SK-N-SH (cell line): Measurements from ENCODE around the gene PTBP2. TPM values are rescaled to one million over a fixed set of nuclear protein-coding genes. Genes with fewer than 3 reads are reported as not detected.

Experiments
- CTCF ChIA-PET: fragments of 300-600, 350-600 bp; formaldehyde crosslinking; extraction: SDS; loops from one replicate; lab custom pipeline; 2021; lab: Yijun Ruan, JAX
- POLR2A ChIA-PET: fragments of 350-600 bp; sonication (Branson Sonifier 250); formaldehyde crosslinking; extraction: SDS; loops from one replicate; lab custom pipeline; 2020; ENCODE audit warnings: antibody characterized with exemption, inconsistent platforms; lab: Yijun Ruan, JAX
- DNase-seq: peaks from one replicate; pipeline ENCODE4 v3.0.0; 2012
- H2AFZ ChIP-seq: fragments of 200-600 bp; sonication (generic); 2 replicates; pipeline ENCODE4 v1.8.1; 2016; ENCODE audit warnings: antibody characterized with exemption, mild to moderate bottlenecking, low read depth
- H3F3A ChIP-seq: fragments of 200-600 bp; sonication (generic); replicated peaks from 2 replicates; pipeline ENCODE3; 2016; ENCODE audit warnings: antibody characterized with exemption, mild to moderate bottlenecking; ENCODE audit not compliant: insufficient read depth
- H3K27ac ChIP-seq, 2 experiments: fragments of 200-500 bp in 1 of 2; fragments of 200-600 bp in 1 of 2; sonication (Bioruptor generic) in 1 of 2; sonication (generic), shearing (Covaris generic) in 1 of 2; 2 replicates each; pipeline versions ENCODE4 v1.5.1 to v1.6.1; 2014 to 2016; ENCODE audit warnings: low read depth in 2 of 2, inconsistent platforms in 1 of 2, low read length in 1 of 2, mild to moderate bottlenecking in 1 of 2, mixed read lengths in 1 of 2
- H3K27me3 ChIP-seq: fragments of 200-600 bp; sonication (generic), shearing (Covaris generic); 2 replicates; pipeline ENCODE4 v1.6.1; 2016; ENCODE audit warnings: mixed run types; ENCODE audit not compliant: insufficient read depth
- H3K36me3 ChIP-seq, 2 experiments: fragments of 200-500 bp in 1 of 2; fragments of 200-600 bp in 1 of 2; sonication (Bioruptor generic) in 1 of 2; sonication (generic) in 1 of 2; replicated peaks in 1 of 2; 2 replicates each; pipeline versions ENCODE3 to v1.5.1; 2014 to 2016; ENCODE audit warnings: low read length in 1 of 2, mild to moderate bottlenecking in 1 of 2; ENCODE audit not compliant: insufficient read depth in 2 of 2, control insufficient read depth in 1 of 2
- H3K4me1 ChIP-seq, 2 experiments: fragments of 200-500 bp in 1 of 2; fragments of 200-600 bp in 1 of 2; sonication (Bioruptor generic) in 1 of 2; sonication (generic), shearing (Covaris generic) in 1 of 2; 2 replicates each; pipeline versions ENCODE4 v1.5.1 to v1.6.1; 2014 to 2016; ENCODE audit warnings: low read depth in 1 of 2, low read length in 1 of 2, mixed run types in 1 of 2; ENCODE audit not compliant: insufficient read depth in 2 of 2, control insufficient read depth in 1 of 2
- H3K4me2 ChIP-seq: fragments of 200-600 bp; sonication (generic), shearing (Covaris generic); 2 replicates; pipeline ENCODE4 v1.6.1; 2017; ENCODE audit warnings: mixed run types
- H3K4me3 ChIP-seq, 2 experiments: fragments of 200-500 bp in 1 of 2; fragments of 200-600 bp in 1 of 2; sonication (Bioruptor generic) in 1 of 2; sonication (generic), shearing (Covaris generic) in 1 of 2; 2 replicates each; pipeline versions ENCODE4 v1.5.1 to v1.8.1; 2014 to 2016; ENCODE audit warnings: low read depth in 2 of 2, inconsistent platforms in 1 of 2, low read length in 1 of 2, mild to moderate bottlenecking in 1 of 2, mixed read lengths in 1 of 2, moderate library complexity in 1 of 2
- H3K79me2 ChIP-seq: fragments of 200-600 bp; sonication (generic); 2 replicates; pipeline ENCODE4 v1.8.1; 2017; ENCODE audit warnings: mild to moderate bottlenecking; ENCODE audit not compliant: insufficient read depth
- H3K9ac ChIP-seq: fragments of 200-600 bp; sonication (generic); 2 replicates; pipeline ENCODE4 v1.6.1; 2017; ENCODE audit warnings: mixed run types
- H3K9me2 ChIP-seq: fragments of 200-600 bp; sonication (generic); 2 replicates; pipeline ENCODE4 v1.6.1; 2017; ENCODE audit warnings: mixed run types
- H3K9me3 ChIP-seq: fragments of 200-600 bp; sonication (generic); 2 replicates; pipeline ENCODE4 v1.6.1; 2017; ENCODE audit warnings: mixed run types, mild to moderate bottlenecking, moderate library complexity
- H4K20me1 ChIP-seq: fragments of 200-600 bp; sonication (generic); 2 replicates; pipeline ENCODE4 v1.6.1; 2017; ENCODE audit warnings: mild to moderate bottlenecking, mixed run types; ENCODE audit not compliant: insufficient read depth
- EP300 ChIP-seq, 2 experiments: IDR thresholded peaks; 2 replicates each; pipeline versions ENCODE4 v1.4.0 to v1.6.1; 2012; ENCODE audit warnings: borderline replicate concordance in 1 of 2, low read depth in 1 of 2, low read length in 1 of 2
- GABPA ChIP-seq: IDR thresholded peaks from 2 replicates; pipeline ENCODE4 v1.4.0; 2012; ENCODE audit warnings: low read depth, mild to moderate bottlenecking
- GATA2 ChIP-seq: sonication (generic); formaldehyde crosslinking; IDR thresholded peaks from 2 replicates; pipeline ENCODE4 v1.5.0; 2020; ENCODE audit warnings: mild to moderate bottlenecking, missing genetic modification reagents
- JUND ChIP-seq: IDR thresholded peaks from 2 replicates; pipeline ENCODE4 v1.4.0; 2012
- MAX ChIP-seq: IDR thresholded peaks from 2 replicates; pipeline ENCODE4 v1.4.0; 2012; ENCODE audit warnings: low read depth
- MEF2A ChIP-seq: IDR thresholded peaks from 2 replicates; pipeline ENCODE4 v1.4.0; 2012; ENCODE audit warnings: low read depth, borderline replicate concordance
- NFIC ChIP-seq: IDR thresholded peaks from 2 replicates; pipeline ENCODE4 v1.4.0; 2012; ENCODE audit warnings: borderline replicate concordance
- NRF1 ChIP-seq: IDR thresholded peaks from 2 replicates; pipeline ENCODE4 v1.6.1; 2012; ENCODE audit warnings: low read depth, mild to moderate bottlenecking, low read length
- POLR2AphosphoS5 ChIP-seq: IDR thresholded peaks from 2 replicates; pipeline ENCODE4 v1.6.1; 2012; ENCODE audit warnings: low read depth, low read length
- RAD21 ChIP-seq: IDR thresholded peaks from 2 replicates; pipeline ENCODE4 v1.6.1; 2012; ENCODE audit warnings: mild to moderate bottlenecking, low read length
- RCOR1 ChIP-seq: fragments of 150-350 bp; IDR thresholded peaks from 2 replicates; pipeline ENCODE4 v1.6.1; 2017; ENCODE audit warnings: antibody characterized with exemption, low read length
- RFX5 ChIP-seq: IDR thresholded peaks from 2 replicates; pipeline ENCODE4 v1.6.1; 2012; ENCODE audit warnings: mild to moderate bottlenecking, improper control_type of control experiment, low read length
- TAF1 ChIP-seq: IDR thresholded peaks from 2 replicates; pipeline ENCODE4 v1.6.1; 2012; ENCODE audit warnings: low read depth, mild to moderate bottlenecking, low read length, moderate library complexity, borderline replicate concordance
- TCF12 ChIP-seq: IDR thresholded peaks from 2 replicates; pipeline ENCODE4 v1.4.0; 2012
- USF2 ChIP-seq: fragments of 150-350 bp; IDR thresholded peaks from 2 replicates; pipeline ENCODE4 v1.6.1; 2017; ENCODE audit warnings: antibody characterized with exemption, low read length, low read depth, borderline replicate concordance
- WGBS: methylation state at CpG from one replicate; pipeline ENCODE4 v1.1.6; 2017; ENCODE audit warnings: low lambda C conversion rate; 5-methylcytosine and 5-hydroxymethylcytosine counted together
- polyA plus RNA-seq, 3 experiments: library from polyadenylated mRNA; depleted of rRNA; stranded (reverse); fragments of >200 nt; gene quantifications; 2 replicates each; pipeline ENCODE4 v1.2.3, GENCODE V29; 2012
- TF ChIP-seq, protein P1 (sequence below): IDR thresholded peaks from 2 replicates; pipeline ENCODE4 v1.4.0; 2012; ENCODE audit warnings: low read depth, borderline replicate concordance
- TF ChIP-seq, protein P2 (sequence below): IDR thresholded peaks from 2 replicates; pipeline ENCODE4 v1.6.1; 2012; ENCODE audit warnings: mild to moderate bottlenecking, low read depth, low read length, moderate library complexity

The PTBP2 gene
- polyA plus RNA-seq, 1 of the 3 experiments (the other 2 are of a cell fraction): 7.3 TPM

DNA sequence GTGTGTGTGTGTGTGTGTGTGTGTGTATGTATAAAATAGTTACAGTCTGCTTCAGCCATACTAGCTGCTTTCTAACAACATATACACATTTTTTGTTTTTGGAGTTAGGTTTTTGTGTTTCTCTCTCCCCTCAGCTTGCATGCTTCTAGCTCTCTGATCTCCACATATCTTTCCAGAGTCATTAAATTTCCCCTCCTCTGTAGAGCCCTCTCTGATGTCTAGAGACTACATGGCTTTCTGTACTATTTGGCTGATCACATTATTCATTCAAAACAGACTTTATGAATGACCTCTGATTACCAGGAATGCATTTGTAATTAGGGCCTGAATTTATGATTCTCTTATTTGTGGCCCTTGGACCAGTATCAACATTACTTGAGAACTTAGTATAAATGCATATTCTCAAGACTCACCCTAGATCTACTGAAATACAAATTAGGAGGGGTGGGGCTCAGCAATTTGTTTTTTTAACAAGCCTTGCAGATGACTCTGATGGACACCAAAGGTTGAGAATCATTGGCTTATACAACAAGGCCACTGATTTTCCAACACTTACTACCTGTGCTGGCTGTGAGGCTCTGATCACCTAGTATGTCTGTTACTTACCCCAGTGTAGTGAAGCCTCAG lies 104.5 kb downstream of the PTBP2 start:
- no peak for DNase-seq
- H3K4me1 ChIP-seq: no peaks in the 10 kb centered on the region; a peak in 1 of 4 replicates
- H3K27me3 ChIP-seq: no peaks in the 10 kb centered on the region
- TF ChIP-seq EP300 (IDR thresholded peaks at IDR 0.05; ENCODE audit: borderline replicate concordance in 1 of 2, low read depth in 1 of 2, low read length in 1 of 2) (no peak), RCOR1 (no peak), TAF1 (no peak), RFX5 (no peak), MAX (no peak), NFIC (no peak), GATA2 (CRISPR knock-in tag) (no peak)
- TF ChIP-seq, protein P1, sequence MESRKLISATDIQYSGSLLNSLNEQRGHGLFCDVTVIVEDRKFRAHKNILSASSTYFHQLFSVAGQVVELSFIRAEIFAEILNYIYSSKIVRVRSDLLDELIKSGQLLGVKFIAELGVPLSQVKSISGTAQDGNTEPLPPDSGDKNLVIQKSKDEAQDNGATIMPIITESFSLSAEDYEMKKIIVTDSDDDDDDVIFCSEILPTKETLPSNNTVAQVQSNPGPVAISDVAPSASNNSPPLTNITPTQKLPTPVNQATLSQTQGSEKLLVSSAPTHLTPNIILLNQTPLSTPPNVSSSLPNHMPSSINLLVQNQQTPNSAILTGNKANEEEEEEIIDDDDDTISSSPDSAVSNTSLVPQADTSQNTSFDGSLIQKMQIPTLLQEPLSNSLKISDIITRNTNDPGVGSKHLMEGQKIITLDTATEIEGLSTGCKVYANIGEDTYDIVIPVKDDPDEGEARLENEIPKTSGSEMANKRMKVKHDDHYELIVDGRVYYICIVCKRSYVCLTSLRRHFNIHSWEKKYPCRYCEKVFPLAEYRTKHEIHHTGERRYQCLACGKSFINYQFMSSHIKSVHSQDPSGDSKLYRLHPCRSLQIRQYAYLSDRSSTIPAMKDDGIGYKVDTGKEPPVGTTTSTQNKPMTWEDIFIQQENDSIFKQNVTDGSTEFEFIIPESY: no peak
- TF ChIP-seq, protein P2, sequence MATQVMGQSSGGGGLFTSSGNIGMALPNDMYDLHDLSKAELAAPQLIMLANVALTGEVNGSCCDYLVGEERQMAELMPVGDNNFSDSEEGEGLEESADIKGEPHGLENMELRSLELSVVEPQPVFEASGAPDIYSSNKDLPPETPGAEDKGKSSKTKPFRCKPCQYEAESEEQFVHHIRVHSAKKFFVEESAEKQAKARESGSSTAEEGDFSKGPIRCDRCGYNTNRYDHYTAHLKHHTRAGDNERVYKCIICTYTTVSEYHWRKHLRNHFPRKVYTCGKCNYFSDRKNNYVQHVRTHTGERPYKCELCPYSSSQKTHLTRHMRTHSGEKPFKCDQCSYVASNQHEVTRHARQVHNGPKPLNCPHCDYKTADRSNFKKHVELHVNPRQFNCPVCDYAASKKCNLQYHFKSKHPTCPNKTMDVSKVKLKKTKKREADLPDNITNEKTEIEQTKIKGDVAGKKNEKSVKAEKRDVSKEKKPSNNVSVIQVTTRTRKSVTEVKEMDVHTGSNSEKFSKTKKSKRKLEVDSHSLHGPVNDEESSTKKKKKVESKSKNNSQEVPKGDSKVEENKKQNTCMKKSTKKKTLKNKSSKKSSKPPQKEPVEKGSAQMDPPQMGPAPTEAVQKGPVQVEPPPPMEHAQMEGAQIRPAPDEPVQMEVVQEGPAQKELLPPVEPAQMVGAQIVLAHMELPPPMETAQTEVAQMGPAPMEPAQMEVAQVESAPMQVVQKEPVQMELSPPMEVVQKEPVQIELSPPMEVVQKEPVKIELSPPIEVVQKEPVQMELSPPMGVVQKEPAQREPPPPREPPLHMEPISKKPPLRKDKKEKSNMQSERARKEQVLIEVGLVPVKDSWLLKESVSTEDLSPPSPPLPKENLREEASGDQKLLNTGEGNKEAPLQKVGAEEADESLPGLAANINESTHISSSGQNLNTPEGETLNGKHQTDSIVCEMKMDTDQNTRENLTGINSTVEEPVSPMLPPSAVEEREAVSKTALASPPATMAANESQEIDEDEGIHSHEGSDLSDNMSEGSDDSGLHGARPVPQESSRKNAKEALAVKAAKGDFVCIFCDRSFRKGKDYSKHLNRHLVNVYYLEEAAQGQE: no peak
- POLR2A ChIA-PET: no interaction called here
- H3K36me3 ChIP-seq: peaks cover 21 to 23% of the 10 kb centered on the region in 2 experiments
- H3K9me2 ChIP-seq: no peaks in the 10 kb centered on the region
- H3F3A ChIP-seq: peaks cover 14% of the 10 kb centered on the region
- H3K27ac ChIP-seq: no peak overlapping the region
- no peak overlapping the region for H3K4me3 ChIP-seq
- H3K79me2 ChIP-seq: no peaks in the 10 kb centered on the region
- no peaks in the 10 kb centered on the region for H3K9me3 ChIP-seq
- no peak overlapping the region for H2AFZ ChIP-seq
- H4K20me1 ChIP-seq: no peaks in the 10 kb centered on the region
- CTCF ChIA-PET: no interaction called here
- H3K9ac ChIP-seq: no peak overlapping the region
- no peak overlapping the region for H3K4me2 ChIP-seq

- H3K36me3 ChIP-seq: no peaks in the 10 kb centered on the region
- no peak for TF ChIP-seq USF2
- TF ChIP-seq POLR2AphosphoS5: no peak
- TF ChIP-seq MAX: no peak
- TF ChIP-seq JUND: no peak
- no peak for TF ChIP-seq TCF12
- no peak for TF ChIP-seq RAD21
- TF ChIP-seq GABPA: no peak
- no peak for TF ChIP-seq MEF2A
- TF ChIP-seq NRF1: no peak
- no peak for TF ChIP-seq NFIC
- TF ChIP-seq, all 33 proteins: peak for 0
- CTCF ChIA-PET: no interaction called here
- Histone ChIP-seq H2AFZ (no peak overlapping the region), H3K4me2 (no peak overlapping the region), H3K4me1 (no peaks in the 10 kb centered on the region; a peak in 1 of 4 replicates), H3K27ac (no peak overlapping the region), H3K9ac (no peak overlapping the region), H3K9me3 (no peaks in the 10 kb centered on the region), H3K4me3 (no peak overlapping the region), H4K20me1 (no peaks in the 10 kb centered on the region), H3K27me3 (no peaks in the 10 kb centered on the region), H3K9me2 (no peaks in the 10 kb centered on the region), H3F3A (peaks cover 5% of the 10 kb centered on the region), H3K79me2 (no peaks in the 10 kb centered on the region)
- DNase-seq: no peak
- POLR2A ChIA-PET: no interaction called here
- WGBS: 88% methylated on average over 1 of the region's 1 CpG
Observed at GRCh38 chr1:96833376-96833775, 111.8 kb downstream of the PTBP2 start.
